NCI-H128 (cell line): Measurements from ENCODE around the gene BTBD2.
"Not testable (repeated sequence)": the region's sequence is repeated elsewhere in the genome, so short reads cannot be mapped to it uniquely, and the experiment has no call there.

Source experiments
- DNase-seq: peaks from one replicate; lab custom pipeline; 2025; ENCODE audit not compliant: unreplicated experiment; lab: John Stamatoyannopoulos, UW

Gene BTBD2

DNA sequence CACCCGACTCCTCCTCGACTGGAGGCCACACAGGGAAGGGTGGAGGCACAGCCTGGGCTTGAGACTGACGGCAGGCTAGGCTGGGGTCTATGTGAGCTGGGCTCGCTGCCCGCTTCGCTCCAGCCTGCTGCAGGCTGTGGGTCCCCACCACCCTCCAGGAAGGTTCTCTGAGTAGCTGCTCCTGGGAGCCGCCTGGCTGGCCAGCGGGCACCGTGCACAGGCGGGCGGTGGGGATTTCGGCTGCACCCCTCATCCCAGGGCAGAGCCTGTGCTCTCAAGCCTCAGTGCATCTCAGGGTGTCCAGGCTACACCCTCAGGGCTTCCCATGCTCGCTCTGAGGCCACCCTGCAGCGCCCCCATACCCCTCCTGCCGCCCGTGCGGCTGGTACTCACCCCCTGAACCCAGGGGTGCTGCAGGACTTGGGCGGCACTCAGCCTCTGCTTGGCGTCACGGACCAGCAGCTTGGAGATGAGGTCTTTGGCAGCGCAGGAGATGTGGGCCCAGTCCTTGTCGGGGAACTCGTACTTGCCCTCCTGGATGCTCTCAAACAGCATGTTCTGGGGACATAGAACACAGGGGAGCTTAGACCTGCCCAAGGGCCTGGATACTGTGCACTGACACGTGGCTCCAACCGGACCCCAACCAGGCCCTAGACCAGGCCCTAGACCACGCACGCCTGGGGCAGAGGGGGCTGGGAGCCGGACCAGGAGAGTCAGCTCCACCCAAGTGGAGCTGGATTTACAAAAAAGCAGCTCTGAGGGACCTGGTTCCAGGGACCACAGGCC is 25.3 kb upstream of the BTBD2 start:
- no peak for DNase-seq

DNA sequence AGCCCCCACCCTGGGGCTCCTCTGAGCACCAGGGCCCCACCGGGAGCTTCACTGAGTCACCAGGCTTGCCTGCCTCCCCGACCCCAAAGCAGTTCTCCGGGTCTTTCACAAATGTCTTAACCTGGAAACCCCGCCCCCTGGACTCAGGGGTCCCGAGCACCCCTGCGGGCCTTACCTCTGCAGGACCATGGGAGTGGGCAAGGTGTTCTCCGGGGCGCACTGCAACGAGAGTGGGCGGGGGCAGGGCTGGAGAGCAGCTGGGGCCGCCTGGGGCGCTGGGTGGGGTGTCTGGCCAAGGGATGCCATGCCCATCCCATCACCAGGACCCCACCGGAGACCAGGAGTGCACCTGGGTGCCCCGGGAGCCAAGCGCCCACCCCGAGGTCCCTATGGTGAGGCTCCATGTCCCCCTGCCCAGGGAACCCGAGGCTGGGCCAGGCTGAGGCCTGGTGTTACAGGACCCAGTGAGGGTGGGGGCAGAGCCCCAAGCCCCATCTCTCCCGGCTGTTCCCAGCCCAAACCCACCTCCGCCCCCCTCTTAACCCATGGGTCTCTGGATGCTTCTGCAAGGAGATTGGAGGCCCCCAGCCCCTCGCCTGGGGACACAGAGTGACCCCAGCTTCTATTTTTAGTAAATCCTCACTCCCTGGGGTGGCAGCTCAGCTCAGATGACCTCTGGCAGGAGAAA is 24.6 kb upstream of the BTBD2 start:
- DNase-seq: no peak

DNA sequence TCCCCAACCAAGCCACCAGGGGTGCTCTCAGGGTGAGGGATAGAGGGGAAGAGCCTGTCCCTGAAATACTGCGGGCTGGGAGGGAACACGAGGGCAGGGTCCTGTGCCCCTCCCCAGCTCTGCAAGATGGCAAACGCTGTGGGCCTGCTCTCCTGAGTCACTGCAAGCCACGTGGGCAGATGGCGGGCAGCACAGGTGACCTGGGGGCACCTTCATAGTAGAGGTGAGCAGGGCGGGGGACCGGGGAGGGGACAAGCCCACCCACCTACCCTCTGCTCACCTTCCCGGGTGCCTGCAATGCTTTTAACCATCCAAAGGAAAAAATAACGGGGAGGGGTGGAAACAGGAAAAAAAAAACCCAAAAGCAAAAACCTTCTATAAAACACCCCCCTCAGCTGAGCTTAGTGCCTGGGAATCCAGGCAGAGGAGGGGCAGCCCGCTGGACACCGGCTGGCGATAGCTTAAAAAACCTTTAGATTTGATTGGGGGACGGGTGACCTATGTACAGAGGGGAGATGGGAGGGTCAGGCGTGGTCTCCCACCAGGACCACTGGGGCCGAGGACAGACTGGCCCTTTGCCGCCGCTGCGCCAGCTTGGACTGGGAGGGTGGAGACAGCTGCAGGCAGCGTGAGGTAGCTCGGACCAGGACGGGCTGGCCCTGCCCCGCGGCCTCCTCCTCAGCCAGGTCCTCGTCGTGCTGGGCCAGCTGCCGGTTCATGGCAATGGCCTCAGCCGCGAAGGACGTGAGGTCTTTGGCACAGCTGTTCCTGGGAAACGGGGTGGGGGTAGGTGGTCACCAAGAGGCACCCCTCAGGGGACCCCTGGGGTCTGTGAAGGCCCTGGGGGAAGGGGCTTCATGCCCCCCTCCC is 23.8 kb upstream of the BTBD2 start:
- DNase-seq: no peak

GRCh38 chr19:2038284-2039088 is 23.0 kb upstream of the BTBD2 start:
- no peak for DNase-seq

DNA sequence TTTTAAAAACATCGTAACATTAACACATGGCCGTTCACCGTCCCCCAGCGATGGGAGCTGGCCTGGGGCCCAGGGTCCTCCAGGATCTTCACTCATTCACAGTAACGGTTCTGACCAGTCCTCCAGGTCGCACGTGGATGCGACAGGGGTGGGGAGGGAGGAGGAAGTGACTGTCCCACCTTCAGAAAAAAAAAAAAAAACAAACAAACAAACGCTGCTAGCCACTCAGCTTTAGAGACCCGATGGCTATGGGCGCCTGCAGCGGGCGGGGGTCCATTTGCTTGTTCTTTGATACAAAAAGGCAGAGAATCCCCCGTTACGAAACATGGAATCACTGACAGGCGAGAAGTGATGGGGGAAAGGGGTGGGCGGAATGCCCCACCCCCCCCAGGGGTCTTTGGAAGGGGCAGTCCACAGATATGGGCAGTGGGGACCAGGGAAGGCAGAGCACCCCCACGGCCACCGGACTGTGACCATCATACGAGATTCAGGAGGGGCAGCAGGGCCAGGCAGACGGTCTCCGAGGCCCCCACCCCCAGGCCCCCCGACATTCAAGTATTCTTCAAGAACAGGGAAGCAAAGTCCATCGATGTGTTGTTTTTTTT is 22.2 kb upstream of the BTBD2 start:
- DNase-seq: no peak

DNA sequence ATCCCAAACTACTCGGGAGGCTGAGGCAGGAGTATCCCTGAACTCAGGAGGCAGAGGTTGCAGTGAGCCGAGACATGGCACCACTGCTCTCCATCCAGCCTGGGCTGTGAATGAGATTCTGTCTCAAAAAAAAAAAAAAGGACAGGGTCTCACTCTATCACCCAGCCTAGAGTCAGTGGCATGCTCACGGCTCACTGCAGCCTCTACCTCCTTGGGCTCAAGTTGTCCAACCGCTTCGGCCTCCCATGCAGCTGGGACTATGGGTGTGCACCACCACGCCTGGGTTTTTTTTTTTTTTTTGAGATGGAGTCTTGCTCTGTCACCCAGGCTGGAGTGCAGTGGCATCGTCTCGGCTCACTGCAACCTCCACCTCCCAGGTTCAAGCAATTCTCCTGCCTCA is 20.9 kb upstream of the BTBD2 start:
- DNase-seq: no peak

- DNase-seq: no peak
Measured at GRCh38 chr19:2035590-2035991, 20.1 kb upstream of the BTBD2 start.

GRCh38 chr19:2034729-2035589 is 19.4 kb upstream of the BTBD2 start:
- no peak for DNase-seq

DNA sequence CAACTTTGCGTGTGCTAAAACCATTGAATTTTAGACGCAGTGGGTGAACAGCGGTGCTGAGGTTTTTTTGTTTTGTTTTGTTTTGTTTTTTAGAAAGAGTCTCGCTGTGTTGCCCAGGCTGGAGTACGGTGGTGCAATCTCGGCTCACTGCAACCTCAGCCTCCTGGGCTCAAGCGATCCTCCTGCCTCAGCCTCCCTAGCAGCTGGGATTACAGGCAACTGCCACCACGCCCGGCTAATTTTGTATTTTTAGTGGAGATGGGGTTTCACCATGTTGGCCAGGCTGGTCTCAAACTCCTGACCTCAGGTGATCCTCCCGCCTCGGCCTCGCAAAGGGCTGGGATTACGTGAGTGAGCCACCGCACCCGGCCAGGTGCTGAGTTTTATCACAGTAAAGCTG is 18.7 kb upstream of the BTBD2 start:
- DNase-seq: not testable (repeated sequence)

GRCh38 chr19:2033825-2034159 is 18.3 kb upstream of the BTBD2 start:
- DNase-seq: no peak

DNA sequence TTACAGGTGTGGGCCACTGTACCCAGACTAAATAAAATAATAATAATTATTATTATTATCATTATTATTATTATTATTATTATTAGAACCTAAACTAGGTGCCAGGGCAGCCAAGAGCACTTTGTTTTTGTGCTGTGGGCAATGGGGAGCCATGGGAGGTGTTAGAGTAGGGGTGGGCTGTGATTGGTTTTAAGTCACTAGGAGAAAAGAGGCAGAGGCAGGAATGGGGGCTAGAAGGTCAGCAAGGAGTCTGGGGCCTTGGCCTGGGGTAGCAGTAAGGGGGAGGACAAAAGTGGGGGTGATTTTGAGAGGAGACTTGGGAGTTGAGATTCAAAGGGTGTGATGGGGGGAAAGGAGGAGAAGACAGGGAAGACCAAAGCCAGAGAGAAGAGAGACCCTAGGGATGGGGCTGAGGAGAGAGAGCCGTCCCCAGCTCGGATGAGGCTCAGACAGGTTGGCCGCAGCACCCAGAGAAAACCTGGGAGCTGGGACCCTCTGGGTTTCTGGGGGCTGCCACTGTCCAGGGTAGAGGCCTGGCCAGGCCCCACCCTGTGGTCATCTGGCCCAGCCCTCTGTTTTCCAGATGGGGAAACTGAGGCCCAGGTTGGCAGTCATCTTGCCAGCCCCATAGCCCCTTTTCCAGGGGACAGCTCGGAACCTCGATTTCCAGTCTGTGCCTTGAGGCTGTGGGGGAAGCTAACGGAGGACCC is 17.8 kb upstream of the BTBD2 start:
- no peak for DNase-seq

DNA sequence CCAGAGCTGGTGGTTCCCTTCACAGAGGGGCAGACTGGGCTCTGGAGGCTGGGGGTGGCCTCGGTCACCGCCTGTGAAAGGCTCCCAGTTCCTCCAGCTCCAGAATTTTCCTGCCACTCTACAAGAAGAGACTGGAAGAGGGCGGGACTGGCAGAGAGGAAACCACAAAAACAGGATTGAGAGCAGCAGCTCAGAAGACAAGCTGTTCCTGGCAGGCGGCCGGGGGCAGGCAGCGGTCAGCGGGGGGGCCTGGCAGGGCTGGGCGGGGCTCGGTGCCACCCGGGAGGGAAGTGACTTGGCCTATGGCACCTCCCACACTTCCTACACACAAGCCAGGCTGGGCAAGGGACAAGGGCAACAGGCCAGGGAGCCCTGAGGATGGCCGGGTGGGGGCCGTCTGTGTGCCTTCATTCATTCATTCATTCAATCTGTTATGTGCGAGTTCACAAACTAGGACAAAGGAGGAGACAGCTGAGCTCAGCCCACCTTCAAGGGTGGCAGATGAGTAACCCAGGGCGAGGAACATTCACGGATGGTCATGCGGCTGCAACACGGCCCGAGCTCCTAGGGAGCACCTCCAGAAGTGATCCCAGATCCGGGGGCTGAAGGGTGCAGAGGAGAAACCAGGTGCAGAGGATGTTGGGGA is 16.9 kb upstream of the BTBD2 start:
- peak; percentile 44 for DNase-seq

GRCh38 chr19:2027361-2027760 is 11.8 kb upstream of the BTBD2 start:
- DNase-seq: no peak

DNA sequence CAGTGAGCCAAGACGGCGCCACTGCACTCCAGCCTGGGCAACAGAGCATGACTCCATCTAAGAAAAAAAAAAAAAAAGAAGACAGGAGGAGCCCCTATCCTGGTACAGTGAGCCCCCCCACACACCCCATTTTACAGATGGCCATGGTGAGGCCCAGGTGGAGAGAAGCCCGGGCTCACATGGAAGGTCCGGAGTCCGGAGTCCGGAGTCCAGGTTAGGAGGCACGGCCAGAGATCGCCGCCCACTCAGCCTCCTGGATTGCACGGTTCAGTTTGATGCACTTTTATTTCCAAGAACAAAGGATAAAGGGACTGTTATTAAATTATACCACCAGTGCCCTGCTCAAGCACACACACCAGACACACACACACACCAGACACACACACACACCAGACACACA is 11.3 kb upstream of the BTBD2 start:
- DNase-seq: no peak

GRCh38 chr19:2022289-2022688 is 6.8 kb upstream of the BTBD2 start:
- DNase-seq: no peak

DNA sequence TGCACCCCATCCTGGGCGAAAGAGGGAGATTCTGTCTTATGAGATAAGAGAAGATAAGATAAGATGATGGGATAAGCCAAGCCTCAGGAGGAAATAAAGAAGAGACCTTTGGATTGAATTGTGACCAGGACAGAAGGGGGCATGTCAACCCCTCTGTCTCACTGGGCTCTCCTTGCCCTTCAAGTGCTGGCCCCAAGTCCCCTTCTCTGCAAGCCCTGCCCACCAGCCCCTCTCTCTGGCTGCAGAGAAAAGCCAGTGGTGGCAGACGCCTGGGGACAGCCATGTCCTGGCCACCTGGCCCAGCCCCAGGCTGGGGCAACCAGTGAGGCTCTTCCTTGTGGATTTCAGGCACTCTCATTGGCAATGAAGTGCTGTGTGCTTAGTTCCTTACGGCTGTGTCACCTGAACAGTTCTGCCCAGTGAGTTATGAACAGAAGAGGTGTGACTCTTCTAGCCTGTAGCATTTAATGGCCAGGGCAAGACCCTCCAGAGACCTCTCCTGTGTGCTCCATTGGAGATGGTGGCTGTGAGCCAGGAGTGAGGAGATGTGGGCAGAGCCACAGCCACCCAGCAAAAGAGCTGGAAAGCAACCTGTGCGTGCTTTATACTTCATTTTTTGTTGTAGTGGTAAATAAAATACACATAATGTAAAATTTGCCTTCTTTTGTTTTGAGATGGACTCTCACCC is 6.1 kb upstream of the BTBD2 start:
- no peak for DNase-seq

DNA sequence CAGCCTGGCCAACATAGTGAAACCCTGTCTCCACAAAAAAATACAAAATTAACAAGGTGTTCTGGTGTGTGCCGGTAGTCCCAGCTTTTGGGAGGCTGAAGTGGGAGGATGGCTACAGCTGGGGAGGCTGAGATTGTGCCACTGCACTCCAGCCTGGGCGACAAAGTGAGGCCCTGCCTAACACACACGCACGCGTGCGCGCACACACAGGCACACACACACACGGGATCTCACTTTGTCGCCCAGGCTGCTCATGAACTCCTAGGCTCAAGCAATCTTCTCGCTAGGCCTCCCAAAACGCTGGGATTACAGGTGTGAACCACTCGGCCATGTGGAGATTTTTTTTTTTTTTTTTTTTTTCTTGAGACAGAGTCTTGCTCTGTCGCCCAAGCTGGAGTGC is 3.2 kb upstream of the BTBD2 start:
- DNase-seq: no peak
